Stomach smooth muscle (tissue), 2 donors: ENCODE measurements around the gene TRAPPC5.

Source experiments
- H3K27ac ChIP-seq: one replicate; pipeline ENCODE4 v1.7.0; 2013; ENCODE audit warnings: mild to moderate bottlenecking, low read length, inconsistent platforms
- H3K27me3 ChIP-seq, 2 donors: one replicate each; pipeline ENCODE4 v1.7.0; 2013; ENCODE audit warnings: low read length in 2 of 2; ENCODE audit not compliant: insufficient read depth in 2 of 2, control insufficient read depth in 1 of 2
- H3K36me3 ChIP-seq, 2 donors: one replicate each; pipeline ENCODE4 v1.7.0; 2013; ENCODE audit warnings: low read length in 2 of 2; ENCODE audit not compliant: control insufficient read depth in 2 of 2, insufficient read depth in 2 of 2
- H3K4me1 ChIP-seq: one replicate; pipeline ENCODE4 v1.7.0; 2013; ENCODE audit warnings: low read length; ENCODE audit not compliant: control insufficient read depth, insufficient read depth
- H3K4me3 ChIP-seq, 2 donors: one replicate each; pipeline ENCODE4 v1.7.0; 2013; ENCODE audit warnings: low read length in 2 of 2
- H3K9ac ChIP-seq, 2 donors: one replicate each; pipeline ENCODE4 v1.7.0; 2013; ENCODE audit warnings: low read length in 2 of 2, mild to moderate bottlenecking in 1 of 2
- H3K9me3 ChIP-seq, 2 donors: one replicate each; pipeline ENCODE4 v1.7.0; 2013; ENCODE audit warnings: low read length in 2 of 2; ENCODE audit not compliant: control insufficient read depth in 2 of 2
- donor health status: healthy.
- donor health status: Pancreatic carcinoma.

Gene TRAPPC5

DNA sequence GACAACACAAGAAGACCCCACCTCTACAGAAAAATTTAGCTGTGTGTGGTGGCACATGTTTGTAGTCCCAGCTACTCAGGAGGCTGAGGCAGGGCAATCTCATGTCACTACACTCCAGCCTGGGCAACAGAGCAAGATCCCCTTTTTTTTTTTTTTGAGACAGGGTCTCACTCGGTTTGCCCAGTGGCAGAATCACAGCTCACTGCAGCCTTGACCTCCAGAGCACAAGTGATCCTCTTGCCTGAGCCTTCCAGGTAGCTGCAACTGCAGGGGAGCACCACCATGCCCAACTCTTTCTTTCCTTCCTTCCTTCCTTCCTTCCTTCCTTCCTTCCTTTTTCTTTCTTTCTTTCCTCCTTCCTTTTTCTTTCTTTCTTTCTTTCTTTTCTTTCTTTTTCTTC is 55.5 kb downstream of the TRAPPC5 start:
- Histone ChIP-seq H3K27me3 (peaks cover 17 to 19% of the 10 kb centered on the region in 2 donors), H3K27ac (no peak overlapping the region)

DNA sequence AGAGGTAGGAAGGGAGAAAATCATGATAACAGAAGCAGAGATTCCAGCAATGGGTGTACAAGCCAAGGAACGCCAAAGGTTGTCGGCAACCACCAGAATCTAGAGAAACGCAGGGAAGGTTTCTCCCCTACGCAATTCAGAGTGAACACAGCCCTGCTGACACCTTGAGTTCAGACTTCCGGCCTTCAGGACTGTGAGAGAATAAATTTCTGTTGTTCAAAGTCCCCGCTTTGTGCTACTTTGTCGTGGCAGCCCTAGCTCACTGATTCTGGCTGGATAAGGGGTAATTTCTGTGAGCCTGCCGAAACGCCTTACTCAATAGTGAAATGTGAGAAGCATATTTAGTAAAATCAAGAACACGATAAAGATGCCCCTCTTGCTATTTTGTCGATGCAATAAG is 56.6 kb downstream of the TRAPPC5 start:
- Histone ChIP-seq H3K9me3 (no peaks in the 10 kb centered on the region), H3K9ac (no peak overlapping the region), H3K36me3 (no peaks in the 10 kb centered on the region), H3K4me3 (no peak overlapping the region), H3K27ac (no peak overlapping the region), H3K27me3 (peaks cover 8 to 10% of the 10 kb centered on the region in 2 donors), H3K4me1 (no peaks in the 10 kb centered on the region)

More for the DNA sequence above, 55.5 kb downstream of the TRAPPC5 start:
- Histone ChIP-seq H3K4me1 (no peaks in the 10 kb centered on the region), H3K9ac (no peak overlapping the region), H3K9me3 (no peaks in the 10 kb centered on the region), H3K4me3 (no peak overlapping the region), H3K36me3 (no peaks in the 10 kb centered on the region)
